ENCODE results near the gene PSMB5. TPM values are rescaled to one million over a fixed set of nuclear protein-coding genes. Genes with fewer than 3 reads are reported as not detected.

Gene PSMB5
- total and polyA plus RNA-seq, 2 of the 13 experiments (the other 11 are each of a cell fraction or from before 2014, with no cell fraction given): 705 to 871 TPM

DNA sequence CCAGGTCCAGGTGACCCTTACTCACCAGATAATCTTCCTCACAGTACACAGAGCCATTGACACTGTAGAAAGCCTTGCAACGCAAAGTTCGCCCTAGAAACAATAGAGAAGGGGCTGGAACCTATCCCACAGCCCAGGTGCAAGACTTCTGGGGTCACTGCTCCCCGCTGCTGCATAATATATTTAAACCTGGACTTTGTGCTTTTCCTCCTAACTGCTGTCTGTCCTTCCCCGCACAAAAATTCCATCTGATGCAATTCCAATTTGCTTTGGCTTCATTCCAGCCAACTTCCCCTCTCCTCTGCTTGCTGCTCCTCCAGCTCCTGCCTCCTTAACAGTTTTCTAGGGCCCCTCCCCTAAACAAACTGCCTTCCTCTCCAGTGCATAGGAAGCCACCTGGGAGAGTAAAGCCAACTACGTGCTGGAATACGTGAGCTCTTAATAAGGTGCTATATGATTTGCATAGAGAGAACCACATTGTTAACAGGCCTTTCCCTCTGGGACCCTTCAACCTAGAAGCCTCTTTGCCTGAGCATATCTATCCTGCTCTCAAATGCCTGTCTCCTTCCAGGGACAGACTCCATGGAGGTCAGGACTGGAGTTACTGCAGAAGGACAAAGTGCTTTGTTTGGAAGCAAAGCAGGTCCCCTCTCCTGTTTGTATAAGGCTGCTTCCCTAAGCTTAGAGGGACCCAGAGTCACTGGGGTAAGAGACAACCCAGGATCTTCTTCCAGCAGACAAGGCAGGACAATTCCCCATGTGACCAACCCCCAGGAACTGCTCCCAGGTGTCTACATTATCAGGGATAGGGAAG, 57.9 kb downstream of the PSMB5 start (continued):
- no peak for TF ChIP-seq SMYD3 (CRISPR knock-in tag; IDR thresholded peaks at IDR 0.05)
- TF ChIP-seq ZNF678 (CRISPR knock-in tag; IDR thresholded peaks at IDR 0.05): 0 out of 2 replicates have a peak, but pooled peaks have one; percentile 23
- TF ChIP-seq CCAR2 (optimal IDR thresholded peaks at IDR 0.05; ENCODE audit: low read depth, low read length): peak; percentile 51
- TF ChIP-seq ZNF614 (CRISPR knock-in tag; IDR thresholded peaks at IDR 0.05; ENCODE audit: borderline replicate concordance): peak; percentile 88
- no peak for TF ChIP-seq FOXP4 (CRISPR knock-in tag; IDR thresholded peaks at IDR 0.05)
- TF ChIP-seq ZBTB25 (CRISPR knock-in tag; IDR thresholded peaks at IDR 0.05): peak; percentile 97
- TF ChIP-seq MAZ (IDR thresholded peaks at IDR 0.05; ENCODE audit: borderline replicate concordance, low read depth, low read length): peak; percentile 94; the same call in 1 of the 2 replicates
- TF ChIP-seq MAZ (CRISPR knock-in tag; IDR thresholded peaks at IDR 0.05; ENCODE audit: low read depth): peak; percentile 98
- no peak; the same call in 1 of the 2 replicates for TF ChIP-seq SRF (IDR thresholded peaks at IDR 0.05; ENCODE audit: low read depth, low read length)
- TF ChIP-seq, protein P1, sequence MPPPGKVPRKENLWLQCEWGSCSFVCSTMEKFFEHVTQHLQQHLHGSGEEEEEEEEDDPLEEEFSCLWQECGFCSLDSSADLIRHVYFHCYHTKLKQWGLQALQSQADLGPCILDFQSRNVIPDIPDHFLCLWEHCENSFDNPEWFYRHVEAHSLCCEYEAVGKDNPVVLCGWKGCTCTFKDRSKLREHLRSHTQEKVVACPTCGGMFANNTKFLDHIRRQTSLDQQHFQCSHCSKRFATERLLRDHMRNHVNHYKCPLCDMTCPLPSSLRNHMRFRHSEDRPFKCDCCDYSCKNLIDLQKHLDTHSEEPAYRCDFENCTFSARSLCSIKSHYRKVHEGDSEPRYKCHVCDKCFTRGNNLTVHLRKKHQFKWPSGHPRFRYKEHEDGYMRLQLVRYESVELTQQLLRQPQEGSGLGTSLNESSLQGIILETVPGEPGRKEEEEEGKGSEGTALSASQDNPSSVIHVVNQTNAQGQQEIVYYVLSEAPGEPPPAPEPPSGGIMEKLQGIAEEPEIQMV (CRISPR knock-in tag; IDR thresholded peaks at IDR 0.05; ENCODE audit: low read depth): peak; percentile 60; the same call in 1 of the 2 replicates
- no peak for TF ChIP-seq NONO (IDR thresholded peaks at IDR 0.05)
- no peak for TF ChIP-seq NONO (CRISPR knock-in tag; conservative IDR thresholded peaks at IDR 0.05)
- peak; percentile 19; the same call in 1 of the 2 replicates for TF ChIP-seq TFDP1 (CRISPR knock-in tag; IDR thresholded peaks at IDR 0.05; ENCODE audit: borderline replicate concordance)
- no peak for TF ChIP-seq ZNF367 (CRISPR knock-in tag; IDR thresholded peaks at IDR 0.05; ENCODE audit: borderline replicate concordance)
- no peak for TF ChIP-seq CAMTA2 (CRISPR knock-in tag; IDR thresholded peaks at IDR 0.05; ENCODE audit: borderline replicate concordance)
- TF ChIP-seq, protein P2, sequence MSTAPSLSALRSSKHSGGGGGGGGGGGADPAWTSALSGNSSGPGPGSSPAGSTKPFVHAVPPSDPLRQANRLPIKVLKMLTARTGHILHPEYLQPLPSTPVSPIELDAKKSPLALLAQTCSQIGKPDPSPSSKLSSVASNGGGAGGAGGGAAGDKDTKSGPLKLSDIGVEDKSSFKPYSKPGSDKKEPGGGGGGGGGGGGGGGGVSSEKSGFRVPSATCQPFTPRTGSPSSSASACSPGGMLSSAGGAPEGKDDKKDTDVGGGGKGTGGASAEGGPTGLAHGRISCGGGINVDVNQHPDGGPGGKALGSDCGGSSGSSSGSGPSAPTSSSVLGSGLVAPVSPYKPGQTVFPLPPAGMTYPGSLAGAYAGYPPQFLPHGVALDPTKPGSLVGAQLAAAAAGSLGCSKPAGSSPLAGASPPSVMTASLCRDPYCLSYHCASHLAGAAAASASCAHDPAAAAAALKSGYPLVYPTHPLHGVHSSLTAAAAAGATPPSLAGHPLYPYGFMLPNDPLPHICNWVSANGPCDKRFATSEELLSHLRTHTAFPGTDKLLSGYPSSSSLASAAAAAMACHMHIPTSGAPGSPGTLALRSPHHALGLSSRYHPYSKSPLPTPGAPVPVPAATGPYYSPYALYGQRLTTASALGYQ (CRISPR knock-in tag; IDR thresholded peaks at IDR 0.05): no peak
